LNCaP clone FGC (cell line): ENCODE data around the gene IQGAP2.
"Not testable (repeated sequence)": the region's sequence is repeated elsewhere in the genome, so short reads cannot be mapped to it uniquely, and the experiment has no call there.

Experiments
- DNase-seq: peaks from one replicate; pipeline ENCODE4 v3.0.0-alpha.2; 2011; ENCODE audit warnings: low read depth
- H3K4me3 ChIP-seq: 2 replicates; pipeline ENCODE4 v1.5.1; 2011; ENCODE audit warnings: mild to moderate bottlenecking, low read depth, low read length, control low read depth
- CTCF ChIP-seq: IDR thresholded peaks from 2 replicates; pipeline ENCODE4 v1.5.1; 2012; ENCODE audit warnings: mild to moderate bottlenecking; ENCODE audit not compliant: control insufficient read depth, insufficient read depth; ENCODE audit errors: extremely low read depth

IQGAP2 gene

GRCh38 chr5:76598531-76598930, 195.4 kb downstream of the IQGAP2 start:
- no peak for DNase-seq
- no peak for TF ChIP-seq CTCF
- no peak overlapping the region for H3K4me3 ChIP-seq

GRCh38 chr5:76600716-76601115, 197.6 kb downstream of the IQGAP2 start:
- no peak for TF ChIP-seq CTCF
- DNase-seq = no peak
- H3K4me3 ChIP-seq = no peak overlapping the region

- TF ChIP-seq CTCF = peak; percentile 69
- peak; percentile 44 for DNase-seq
- no peak overlapping the region for H3K4me3 ChIP-seq
Measured at GRCh38 chr5:76601470-76601869, 198.4 kb downstream of the IQGAP2 start.

GRCh38 chr5:76602094-76602726, 199.1 kb downstream of the IQGAP2 start:
- peak; percentile 20; the same call in 1 of the 2 replicates for TF ChIP-seq CTCF

GRCh38 chr5:76603991-76604390, 200.9 kb downstream of the IQGAP2 start:
- not testable (repeated sequence) for H3K4me3 ChIP-seq, DNase-seq

More at GRCh38 chr5:76602094-76602726, 199.1 kb downstream of the IQGAP2 start:
- DNase-seq = no peak
- H3K4me3 ChIP-seq = no peak overlapping the region

GRCh38 chr5:76604838-76605237, 201.8 kb downstream of the IQGAP2 start:
- no peak overlapping the region for H3K4me3 ChIP-seq
- DNase-seq = no peak
- TF ChIP-seq CTCF = no peak

- TF ChIP-seq CTCF = no peak
- DNase-seq = no peak
- H3K4me3 ChIP-seq = no peak overlapping the region
Measured at GRCh38 chr5:76606701-76607100, 203.6 kb downstream of the IQGAP2 start.
